ENCODE measurements around the gene BCL10. TPM values are rescaled to one million over a fixed set of nuclear protein-coding genes. Genes with fewer than 3 reads are reported as not detected.

The BCL10 gene
- total and polyA plus RNA-seq, 2 of the 8 experiments (the other 6 are each of a cell fraction or from before 2014, with no cell fraction given), result 7.4 to 29.6 TPM

DNA sequence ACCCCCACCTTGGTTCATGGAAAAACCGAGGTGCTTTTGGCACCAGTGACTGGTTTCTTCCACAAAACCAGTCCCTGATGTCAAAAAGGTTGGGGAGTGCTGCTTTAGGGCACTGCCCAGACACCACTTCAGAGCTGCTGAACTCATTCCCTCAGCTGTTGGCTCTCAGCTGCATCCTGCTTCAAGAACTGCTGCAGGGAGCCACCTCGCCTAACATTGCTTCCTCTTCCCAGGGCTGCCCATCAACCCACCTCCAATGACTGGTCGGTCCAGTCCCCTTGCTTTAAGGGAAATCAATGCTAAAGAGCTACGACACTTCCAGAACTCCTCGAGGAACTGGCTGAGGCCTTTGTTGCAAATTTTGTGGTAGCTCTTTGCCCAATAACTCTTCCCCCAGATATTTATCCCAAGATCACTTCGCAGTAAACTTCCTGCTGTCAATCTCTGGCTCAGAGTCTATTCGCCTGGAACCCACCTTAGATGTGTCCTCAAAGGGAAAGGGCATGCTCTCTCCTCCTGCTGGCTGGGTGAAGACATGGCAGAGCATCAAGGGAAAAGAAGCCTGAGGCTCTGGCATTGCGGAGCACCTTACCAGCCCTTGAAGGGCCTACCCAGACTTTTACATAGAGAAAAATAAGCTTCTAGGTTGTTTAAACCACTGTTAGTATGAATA, 46.0 kb downstream of the BCL10 start:
- Histone ChIP-seq H3K9ac (replicated peaks in 1 of 4; ENCODE audit: extremely low read depth in 1 of 4, low read depth in 3 of 4, low read length in 3 of 4) (no peak overlapping the region), H3K36me3 (ENCODE audit: control insufficient read depth in 2 of 4, insufficient read depth in 4 of 4, low read length in 3 of 4) (no peaks in the 10 kb centered on the region), H3K79me2 (ENCODE audit: control insufficient read depth in 1 of 2, insufficient read depth in 2 of 2, low read length in 2 of 2) (no peaks in the 10 kb centered on the region), H4K5ac (ENCODE audit: insufficient read length, low read depth, low read length) (no peak overlapping the region), H2BK15ac (ENCODE audit: low read length) (no peak overlapping the region), H3K9me3 (ENCODE audit: insufficient read depth in 2 of 2, low read depth in 1 of 2, low read length in 1 of 2) (no peaks in the 10 kb centered on the region), H3K4me2 (ENCODE audit: insufficient read depth in 1 of 2, low read depth in 2 of 2, low read length in 2 of 2) (no peak overlapping the region), H3K27me3 (replicated peaks in 1 of 4; ENCODE audit: control insufficient read depth in 3 of 4, extremely low read depth in 1 of 4, insufficient read depth in 3 of 4, low read length in 3 of 4) (no peaks in the 10 kb centered on the region), H3K4ac (replicated peaks; ENCODE audit: insufficient read length, low read depth, low read length) (no peak overlapping the region), H3K23me2 (ENCODE audit: low read depth, low read length) (no peaks in the 10 kb centered on the region), H3K4me1 (replicated peaks in 1 of 4; ENCODE audit: control insufficient read depth in 3 of 4, insufficient read depth in 4 of 4, low read length in 3 of 4) (peaks cover 0 to 5% (median 2%) of the 10 kb centered on the region in 4 experiments; a peak in 4 of 7 replicates), H2BK12ac (ENCODE audit: low read depth, low read length) (no peak overlapping the region), H2BK20ac (ENCODE audit: low read length) (no peak overlapping the region), H3K14ac (ENCODE audit: insufficient read length) (no peak overlapping the region), H3K4me3 (ENCODE audit: extremely low read depth in 1 of 4, insufficient read depth in 2 of 4, low read depth in 3 of 4, low read length in 4 of 4) (no peak overlapping the region), H2BK120ac (replicated peaks; ENCODE audit: low read depth, low read length) (no peak overlapping the region), H3K27ac (ENCODE audit: low read depth, low read length) (no peak overlapping the region), H3K79me1 (ENCODE audit: low read depth, low read length) (no peaks in the 10 kb centered on the region), H2BK5ac (ENCODE audit: low read depth, low read length) (no peak overlapping the region), H3K18ac (ENCODE audit: extremely low read depth, low read length) (no peak overlapping the region), H4K91ac (replicated peaks; ENCODE audit: insufficient read length, low read length) (no peak overlapping the region), H3K23ac (ENCODE audit: insufficient read length) (no peak overlapping the region), H3K56ac (replicated peaks; ENCODE audit: insufficient read length, low read depth, low read length) (no peak overlapping the region), H2AFZ (ENCODE audit: low read length) (no peak overlapping the region), H2AK5ac (ENCODE audit: low read depth, low read length) (no peak overlapping the region), H4K8ac (ENCODE audit: extremely low read depth, insufficient read depth, low read length) (no peak overlapping the region), H4K20me1 (replicated peaks in 1 of 2; ENCODE audit: control insufficient read depth in 1 of 2, insufficient read depth in 2 of 2, low read length in 2 of 2) (no peaks in the 10 kb centered on the region)
- DNase-seq (ENCODE audit: low read depth in 1 of 2, low spot score in 2 of 2), result no peak
- FAIRE-seq, result no peak
- CTCF ChIA-PET (ENCODE audit: partially characterized antibody), result interaction anchor here (0.5 to 6.3 kb wide), 31 partner anchors 8 to 289 kb away, joined by 3 to 52 read pairs (median 4); partner anchors contain the start of gene C1orf52
- 82% methylated on average over 8 of the region's 8 CpGs; no CpG with 5 or more reads in 1 of the 2 experiments for WGBS, 2 experiments (ENCODE audit: extremely low coverage in 1 of 2, insufficient coverage in 1 of 2, insufficient read length in 1 of 2, insufficient replicate concordance in 2 of 2, low coverage in 1 of 2, low lambda C conversion rate in 2 of 2, missing lambda C conversion rate in 1 of 2)
- POLR2A ChIA-PET (ENCODE audit: partially characterized antibody), result interaction anchor here (1.4 to 3.2 kb wide), 2 partner anchors 10 to 30 kb away, joined by 5 to 13 read pairs; partner anchors contain the start of gene SYDE2
- TF ChIP-seq MAFK (IDR thresholded peaks at IDR 0.05; ENCODE audit: low read depth, low read length) (no peak), SIN3A (conservative IDR thresholded peaks at IDR 0.05 in 1 of 2, IDR thresholded peaks at IDR 0.05 in 1 of 2; ENCODE audit: low read depth in 1 of 2, low read length in 2 of 2) (no peak), RAD21 (IDR thresholded peaks at IDR 0.05 in 1 of 2, conservative IDR thresholded peaks at IDR 0.05 in 1 of 2; ENCODE audit: low read depth in 2 of 2, low read length in 2 of 2) (peak; percentile 52 to 69)

Measured in H1 (cell line).